BE2C (cell line): Measurements from ENCODE around the gene SLC26A8.

ENCODE experiments used
- DNase-seq: peaks from one replicate; pipeline ENCODE4 v3.0.0-alpha.2; 2020
- H3K27me3 ChIP-seq: fragments of 250-450 bp; sonication (Bioruptor Pico); 2 replicates; pipeline ENCODE4 v1.5.1; 2020; ENCODE audit warnings: mild to moderate bottlenecking
- H3K36me3 ChIP-seq: fragments of 250-450 bp; sonication (Bioruptor Pico); 2 replicates; pipeline ENCODE4 v1.5.1; 2020; ENCODE audit warnings: mild to moderate bottlenecking
- H3K4me1 ChIP-seq: fragments of 250-450 bp; sonication (Bioruptor Pico); 2 replicates; pipeline ENCODE4 v1.5.1; 2020
- H3K4me3 ChIP-seq: 2 replicates; pipeline ENCODE4 v1.5.1; 2011; ENCODE audit warnings: low read depth, low read length
- H3K9me3 ChIP-seq: fragments of 250-450 bp; sonication (Bioruptor Pico); 2 replicates; pipeline ENCODE4 v1.5.1; 2020
- CTCF ChIP-seq: IDR thresholded peaks from 2 replicates; pipeline ENCODE4 v1.5.1; 2012; ENCODE audit warnings: mild to moderate bottlenecking, low read depth, low read length

The SLC26A8 gene

GRCh38 chr6:36054956-36055355, 30.5 kb upstream of the SLC26A8 start:
- peaks cover 22% of the 10 kb centered on the region for H3K36me3 ChIP-seq
- H3K27me3 ChIP-seq = no peaks in the 10 kb centered on the region
- H3K9me3 ChIP-seq = no peaks in the 10 kb centered on the region
- H3K4me3 ChIP-seq = no peak overlapping the region
- no peak for TF ChIP-seq CTCF
- DNase-seq = no peak
- H3K4me1 ChIP-seq = peaks cover 13% of the 10 kb centered on the region; the same call in 1 of the 2 replicates

- H3K27me3 ChIP-seq = no peaks in the 10 kb centered on the region
- TF ChIP-seq CTCF = no peak
- H3K4me1 ChIP-seq = peaks cover 13% of the 10 kb centered on the region; the same call in 1 of the 2 replicates
- no peaks in the 10 kb centered on the region for H3K9me3 ChIP-seq
- DNase-seq = no peak
- peaks cover 17% of the 10 kb centered on the region for H3K36me3 ChIP-seq
- H3K4me3 ChIP-seq = no peak overlapping the region
Observed at GRCh38 chr6:36054415-36054814, 30.0 kb upstream of the SLC26A8 start.

- no peak for TF ChIP-seq CTCF
- no peaks in the 10 kb centered on the region for H3K9me3 ChIP-seq
- no peak overlapping the region for H3K4me3 ChIP-seq
- H3K27me3 ChIP-seq = no peaks in the 10 kb centered on the region
- peaks cover 15% of the 10 kb centered on the region for H3K36me3 ChIP-seq
- no peak for DNase-seq
- peaks cover 13% of the 10 kb centered on the region; the same call in 1 of the 2 replicates for H3K4me1 ChIP-seq
Observed at GRCh38 chr6:36053878-36054277, 29.4 kb upstream of the SLC26A8 start.

GRCh38 chr6:36052097-36052496, 27.7 kb upstream of the SLC26A8 start:
- no peaks in the 10 kb centered on the region for H3K27me3 ChIP-seq
- peak; percentile 13 for DNase-seq
- TF ChIP-seq CTCF = no peak
- no peaks in the 10 kb centered on the region for H3K9me3 ChIP-seq
- H3K4me1 ChIP-seq = peaks cover 13% of the 10 kb centered on the region; the same call in 1 of the 2 replicates
- peaks cover 15% of the 10 kb centered on the region for H3K36me3 ChIP-seq
- H3K4me3 ChIP-seq = no peak overlapping the region

- H3K27me3 ChIP-seq = no peaks in the 10 kb centered on the region
- DNase-seq = no peak
- no peak for TF ChIP-seq CTCF
- peaks cover 11% of the 10 kb centered on the region for H3K36me3 ChIP-seq
- H3K4me3 ChIP-seq = no peak overlapping the region
- peaks cover 13% of the 10 kb centered on the region; the same call in 1 of the 2 replicates for H3K4me1 ChIP-seq
- no peaks in the 10 kb centered on the region for H3K9me3 ChIP-seq
Observed at GRCh38 chr6:36050947-36051710, 26.7 kb upstream of the SLC26A8 start.

GRCh38 chr6:36050305-36050704, 25.9 kb upstream of the SLC26A8 start:
- no peak for TF ChIP-seq CTCF
- H3K4me1 ChIP-seq = peaks cover 13% of the 10 kb centered on the region; the same call in 1 of the 2 replicates
- DNase-seq = no peak

More at GRCh38 chr6:36050305-36050704, 25.9 kb upstream of the SLC26A8 start:
- Histone ChIP-seq H3K9me3 (no peaks in the 10 kb centered on the region), H3K36me3 (peaks cover 9% of the 10 kb centered on the region; the same call in 1 of the 2 replicates), H3K27me3 (no peaks in the 10 kb centered on the region), H3K4me3 (no peak overlapping the region)
